Smooth muscle cell of trachea (primary cell): ENCODE measurements around the gene ADCY3. TPM values are rescaled to one million over a fixed set of nuclear protein-coding genes. Genes with fewer than 3 reads are reported as not detected.

Source experiments
- total RNA-seq: library from RNA; depleted of rRNA; stranded (reverse); fragments of >200 nt; gene quantifications from 2 replicates; pipeline ENCODE4 v1.2.1, GENCODE V29; 2014

ADCY3 gene
- 40.6 and 66.2 TPM in 2 replicates for total RNA-seq

GRCh38 chr2:24920098-24920808 is at the start of gene ADCY3:
Gene ADCY3, minus strand, starts transcription at chr2:24920237. Its CDS starts 1,250 bp downstream, at chr2:24918987.

GRCh38 chr2:24792874-24793760 is 126.9 kb downstream of the ADCY3 start, which contains the start of the genes CENPO and PTRHD1:
Gene CENPO, plus strand, starts transcription at chr2:24793425. Its CDS starts 495 bp downstream, at chr2:24793920.
Gene PTRHD1, minus strand, starts transcription at chr2:24793391. Its CDS starts 14 bp downstream, at chr2:24793377.

Other genes starting within 250 kb of the ADCY3 start
- gene PTRHD1, start 126.8 kb downstream of the ADCY3 start, total RNA-seq, result 18.5 and 24.9 TPM in 2 replicates
- gene CENPO, start 126.8 kb downstream of the ADCY3 start, total RNA-seq, result 5.6 and 25.9 TPM in 2 replicates
- 4.6 and 5.5 TPM in 2 replicates for gene DNAJC27, start 51.7 kb upstream of the ADCY3 start, total RNA-seq
- 0.73 and 0.83 TPM in 2 replicates for gene EFR3B, start 121.8 kb upstream of the ADCY3 start, total RNA-seq
- gene POMC, start 248.3 kb upstream of the ADCY3 start, total RNA-seq, result 0.66 and 3.8 TPM in 2 replicates